Fibroblast of mammary gland (primary cell): ENCODE data around the gene SHROOM2.

ENCODE experiments used
- DNase-seq: peaks from one replicate; pipeline ENCODE4 v3.0.0-alpha.2; 2010; ENCODE audit warnings: low read depth
- H3K4me3 ChIP-seq: 2 replicates; pipeline ENCODE4 v1.5.1; 2011; ENCODE audit warnings: low read depth, mild to moderate bottlenecking, low read length, moderate library complexity; ENCODE audit not compliant: control insufficient read depth
- TF ChIP-seq, protein P1 (sequence below): conservative IDR thresholded peaks from 2 replicates; pipeline ENCODE4 v1.5.1; 2011; ENCODE audit warnings: low read depth, low read length, inconsistent platforms; ENCODE audit not compliant: control insufficient read depth, insufficient read depth

Gene SHROOM2

DNA sequence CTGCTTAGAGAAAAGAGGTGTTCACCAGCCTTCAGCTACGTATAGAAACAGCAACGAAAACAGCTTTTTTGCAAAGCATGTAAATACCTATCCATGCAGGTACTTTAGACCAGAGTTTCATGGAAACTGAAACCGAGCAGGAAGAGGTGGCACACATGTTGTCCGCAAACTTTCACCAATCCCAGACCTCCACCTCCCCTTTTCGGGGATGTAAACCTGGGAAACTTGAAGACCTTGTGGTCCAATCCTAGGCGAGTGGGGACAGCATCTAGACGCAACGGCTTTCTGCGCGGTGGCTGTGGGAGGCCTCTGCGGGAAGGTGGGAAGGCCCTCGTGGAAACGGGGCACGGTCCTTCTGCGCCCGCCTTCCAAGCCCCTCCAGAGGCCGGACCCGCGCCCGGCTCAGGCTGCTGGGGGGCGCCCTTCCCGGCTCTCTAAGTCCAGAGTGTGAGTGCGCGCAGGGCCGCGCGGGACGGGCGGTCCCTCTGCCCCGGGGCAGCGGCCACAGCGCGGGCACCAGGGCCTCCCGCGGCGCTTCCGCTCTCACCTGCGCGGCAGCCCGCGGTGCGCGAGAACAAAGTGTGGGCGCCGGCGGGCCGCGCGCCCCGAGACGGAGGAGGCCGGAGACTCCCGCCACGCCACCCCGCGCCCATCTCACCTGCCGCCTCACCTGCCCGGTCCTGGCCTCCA is 830 bp upstream of the SHROOM2 start:
- no peak overlapping the region for H3K4me3 ChIP-seq
- TF ChIP-seq, protein P1, sequence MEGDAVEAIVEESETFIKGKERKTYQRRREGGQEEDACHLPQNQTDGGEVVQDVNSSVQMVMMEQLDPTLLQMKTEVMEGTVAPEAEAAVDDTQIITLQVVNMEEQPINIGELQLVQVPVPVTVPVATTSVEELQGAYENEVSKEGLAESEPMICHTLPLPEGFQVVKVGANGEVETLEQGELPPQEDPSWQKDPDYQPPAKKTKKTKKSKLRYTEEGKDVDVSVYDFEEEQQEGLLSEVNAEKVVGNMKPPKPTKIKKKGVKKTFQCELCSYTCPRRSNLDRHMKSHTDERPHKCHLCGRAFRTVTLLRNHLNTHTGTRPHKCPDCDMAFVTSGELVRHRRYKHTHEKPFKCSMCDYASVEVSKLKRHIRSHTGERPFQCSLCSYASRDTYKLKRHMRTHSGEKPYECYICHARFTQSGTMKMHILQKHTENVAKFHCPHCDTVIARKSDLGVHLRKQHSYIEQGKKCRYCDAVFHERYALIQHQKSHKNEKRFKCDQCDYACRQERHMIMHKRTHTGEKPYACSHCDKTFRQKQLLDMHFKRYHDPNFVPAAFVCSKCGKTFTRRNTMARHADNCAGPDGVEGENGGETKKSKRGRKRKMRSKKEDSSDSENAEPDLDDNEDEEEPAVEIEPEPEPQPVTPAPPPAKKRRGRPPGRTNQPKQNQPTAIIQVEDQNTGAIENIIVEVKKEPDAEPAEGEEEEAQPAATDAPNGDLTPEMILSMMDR: no peak
- DNase-seq: no peak

DNA sequence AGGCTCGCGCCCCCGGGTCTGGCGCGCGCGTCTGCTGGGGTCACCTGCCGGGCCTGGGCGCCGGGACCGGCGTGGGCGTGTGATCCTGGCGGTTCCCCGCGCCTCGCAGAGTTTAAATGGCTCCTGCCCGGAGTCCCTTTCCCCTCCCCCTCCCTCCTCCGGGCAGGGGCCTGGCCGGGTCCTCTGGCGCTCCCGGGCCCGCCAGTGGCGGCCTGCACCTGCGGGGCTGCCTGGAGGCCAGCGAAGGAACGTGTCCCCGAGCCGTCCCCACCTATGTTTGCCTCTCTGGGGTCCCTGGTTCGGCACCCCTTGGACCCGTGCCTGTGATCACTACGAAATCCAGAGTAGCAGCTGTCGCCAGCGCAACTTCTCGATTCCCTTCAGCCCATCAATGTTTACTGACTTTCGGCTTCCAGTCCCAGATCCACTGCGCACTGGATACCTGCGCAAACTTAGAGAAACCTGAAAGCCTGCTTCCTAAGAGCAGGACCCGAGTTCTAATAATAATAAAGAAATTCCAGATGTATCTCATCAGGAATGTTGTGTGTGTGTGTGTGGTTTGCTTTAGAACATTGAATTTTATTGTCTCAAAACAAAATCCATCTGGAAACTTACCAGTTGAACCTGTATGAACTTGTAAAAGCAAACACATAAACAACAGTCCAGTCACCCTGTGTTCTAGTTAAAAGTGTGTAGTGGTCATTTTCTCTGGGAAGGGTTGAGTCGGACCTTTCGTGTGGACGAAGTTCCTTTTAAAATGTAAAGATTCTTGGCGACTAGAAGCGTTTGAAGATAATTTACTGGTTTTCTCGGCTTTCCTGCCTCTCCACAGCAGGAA is 788 bp downstream of the SHROOM2 start:
- no peak overlapping the region for H3K4me3 ChIP-seq

GRCh38 chrX:9788911-9789310 is 2.7 kb downstream of the SHROOM2 start:
- TF ChIP-seq, protein P1: no peak
- no peak for DNase-seq
- H3K4me3 ChIP-seq: no peak overlapping the region

More for the DNA sequence above, 788 bp downstream of the SHROOM2 start:
- TF ChIP-seq, protein P1: no peak
- no peak for DNase-seq

DNA sequence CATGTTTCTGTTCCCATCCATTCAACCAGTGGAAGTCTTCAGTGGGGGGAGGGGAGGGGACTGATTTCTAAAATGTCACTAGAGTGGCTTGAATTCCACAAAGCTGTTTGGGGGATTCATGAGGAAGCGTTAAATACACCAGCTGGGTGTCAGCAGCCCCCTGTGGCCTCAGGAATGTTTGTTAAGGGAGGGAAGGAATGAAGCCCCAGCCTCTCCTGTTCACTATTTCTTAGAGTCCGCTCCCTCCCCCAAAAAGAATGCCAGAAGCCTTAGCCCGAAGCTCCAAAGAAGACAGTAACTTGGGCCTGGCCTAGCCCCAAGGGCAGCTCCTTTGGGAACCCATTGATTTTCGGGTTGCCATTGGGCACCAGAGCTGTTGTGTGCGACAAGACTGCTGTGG is 3.3 kb downstream of the SHROOM2 start:
- no peak overlapping the region for H3K4me3 ChIP-seq
- TF ChIP-seq, protein P1: no peak
- no peak for DNase-seq

DNA sequence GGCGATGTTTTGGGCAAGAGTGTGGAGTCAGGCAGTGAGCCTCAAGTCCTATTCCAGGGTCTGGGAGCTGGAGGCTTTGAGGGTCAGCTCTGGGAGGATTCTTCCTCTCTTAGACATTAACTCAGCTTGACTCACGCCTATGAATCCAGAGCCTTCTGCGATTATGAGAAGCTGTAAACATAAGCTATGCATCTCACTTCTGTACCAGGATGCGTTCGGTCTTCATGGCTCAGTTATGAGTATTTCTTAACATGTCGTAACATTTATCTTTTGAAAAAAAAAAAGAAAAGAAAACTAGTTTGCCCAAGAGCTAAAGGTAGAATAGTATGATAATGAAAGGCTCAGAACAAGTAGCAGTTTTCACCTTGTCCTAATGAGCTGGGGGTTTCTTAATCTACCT is 4.6 kb downstream of the SHROOM2 start:
- no peak overlapping the region for H3K4me3 ChIP-seq
- no peak for DNase-seq
- TF ChIP-seq, protein P1: no peak

DNA sequence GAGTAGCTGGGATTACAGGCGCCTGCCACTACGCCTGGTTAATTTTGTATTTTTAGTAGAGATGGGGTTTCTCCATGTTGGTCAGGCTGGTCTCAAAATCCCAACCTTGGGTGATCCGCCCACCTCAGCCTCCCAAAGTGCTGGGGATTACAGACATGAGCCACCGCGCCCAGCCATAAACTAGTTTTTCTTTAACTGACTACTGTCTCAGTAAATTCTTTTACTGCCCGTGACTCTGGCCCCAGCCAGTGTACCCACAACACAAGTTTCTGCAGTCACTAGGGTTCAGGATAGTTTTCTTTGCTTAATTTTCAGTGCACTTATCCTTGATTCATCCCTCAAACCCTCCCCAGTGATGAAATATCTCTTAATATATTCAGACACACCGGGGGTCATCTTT is 8.3 kb downstream of the SHROOM2 start:
- DNase-seq: no peak
- TF ChIP-seq, protein P1: no peak
- H3K4me3 ChIP-seq: no peak overlapping the region
